SU-DHL-6 (cell line): Measurements from ENCODE around the gene CSK.

ENCODE experiments used
- H2AFZ ChIP-seq: fragments of 200-600 bp; sonication (generic); 2 replicates; pipeline ENCODE4 v1.6.1; 2014; ENCODE audit warnings: low read depth, mild to moderate bottlenecking, moderate library complexity, mixed read lengths, antibody characterized with exemption, low read length; ENCODE audit not compliant: severe bottlenecking
- H3F3A ChIP-seq: fragments of 200-600 bp; shearing (Covaris generic); 2 replicates; pipeline ENCODE4 v1.6.0; 2016; ENCODE audit warnings: antibody characterized with exemption, mild to moderate bottlenecking; ENCODE audit not compliant: insufficient read depth
- H3K27ac ChIP-seq: fragments of 200-600 bp; sonication (generic); 2 replicates; pipeline ENCODE4 v1.5.1; 2016; ENCODE audit warnings: low read depth, mild to moderate bottlenecking, low read length, moderate library complexity, mixed read lengths
- H3K27me3 ChIP-seq: fragments of 200-600 bp; sonication (generic), shearing (Covaris generic); 2 replicates; pipeline ENCODE4 v1.6.0; 2014; ENCODE audit warnings: mild to moderate bottlenecking, low read length
- H3K36me3 ChIP-seq: fragments of 200-600 bp; sonication (generic); 2 replicates; pipeline ENCODE4 v1.6.1; 2014; ENCODE audit warnings: mild to moderate bottlenecking, low read length, mixed read lengths
- H3K4me2 ChIP-seq: fragments of 300-600, 200-600 bp; shearing (Covaris generic), sonication (generic); 2 replicates; pipeline ENCODE4 v1.6.0; 2014; ENCODE audit warnings: low read length, low read depth, mild to moderate bottlenecking; ENCODE audit not compliant: poor library complexity, severe bottlenecking
- H3K4me3 ChIP-seq: fragments of 200-600 bp; sonication (generic); 2 replicates; pipeline ENCODE4 v1.5.1; 2014; ENCODE audit warnings: antibody characterized with exemption, low read length, mild to moderate bottlenecking, mixed read lengths; ENCODE audit not compliant: insufficient read depth, poor library complexity, severe bottlenecking
- H3K79me2 ChIP-seq: fragments of 200-600 bp; sonication (generic); 2 replicates; pipeline ENCODE4 v1.6.1; 2014; ENCODE audit warnings: mild to moderate bottlenecking, low read length, moderate library complexity; ENCODE audit not compliant: insufficient read depth
- H3K9ac ChIP-seq: fragments of 200-600 bp; sonication (generic); 2 replicates; pipeline ENCODE4 v1.7.0; 2014; ENCODE audit warnings: mild to moderate bottlenecking, low read length
- H3K9me2 ChIP-seq: fragments of 200-600 bp; sonication (generic); replicated peaks from 2 replicates; pipeline ENCODE4 v1.6.1; 2014; ENCODE audit warnings: low read length; ENCODE audit not compliant: insufficient read depth
- H3K9me3 ChIP-seq: fragments of 200-600 bp; sonication (generic); 2 replicates; pipeline ENCODE4 v1.6.1; 2014; ENCODE audit warnings: low read length, mixed read lengths; ENCODE audit not compliant: insufficient read depth
- H4K20me1 ChIP-seq: fragments of 200-600 bp; sonication (generic); 2 replicates; pipeline ENCODE4 v1.6.1; 2014; ENCODE audit warnings: low read depth, mild to moderate bottlenecking, antibody characterized with exemption, low read length, moderate library complexity, mixed read lengths
- EZH2phosphoT487 ChIP-seq: fragments of 200-600 bp; sonication (generic), shearing (Covaris generic); conservative IDR thresholded peaks from 2 replicates; pipeline ENCODE4 v1.6.1; 2018; ENCODE audit warnings: mild to moderate bottlenecking, antibody characterized with exemption, low read length, moderate library complexity, mixed read lengths
- TF ChIP-seq, protein P1 (sequence below): fragments of 200-600 bp; sonication (generic); IDR thresholded peaks from one replicate; pipeline ENCODE4 v1.5.1; 2017; ENCODE audit warnings: antibody characterized with exemption, mild to moderate bottlenecking, low read length, moderate library complexity; ENCODE audit not compliant: insufficient read depth, poor library complexity, severe bottlenecking

Gene CSK

DNA sequence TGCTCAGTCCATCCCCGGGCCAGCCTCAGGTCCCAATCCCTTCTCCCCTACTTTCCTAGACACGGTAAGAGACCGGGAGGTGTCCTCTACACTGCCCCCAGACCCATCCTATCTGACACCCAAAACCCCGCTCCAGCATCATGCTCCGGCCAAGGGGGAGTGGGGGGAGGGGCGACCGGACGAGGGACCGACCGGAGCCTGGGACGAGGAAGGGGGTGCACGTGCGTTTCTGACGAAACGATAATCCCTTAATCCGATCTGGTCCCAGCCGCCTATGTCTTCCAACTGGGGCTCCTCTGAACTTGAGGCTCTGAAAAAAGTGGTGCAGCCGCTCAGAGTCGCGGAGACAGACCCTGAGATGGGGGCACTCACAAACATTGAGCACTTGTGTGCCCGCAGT lies 45.0 kb downstream of the CSK start:
- no peaks in the 10 kb centered on the region for H3K27me3 ChIP-seq
- H4K20me1 ChIP-seq: no peaks in the 10 kb centered on the region
- H2AFZ ChIP-seq: no peak overlapping the region
- no peak overlapping the region for H3K27ac ChIP-seq
- H3K4me2 ChIP-seq: no peak overlapping the region
- no peak for TF ChIP-seq EZH2phosphoT487
- TF ChIP-seq, protein P1, sequence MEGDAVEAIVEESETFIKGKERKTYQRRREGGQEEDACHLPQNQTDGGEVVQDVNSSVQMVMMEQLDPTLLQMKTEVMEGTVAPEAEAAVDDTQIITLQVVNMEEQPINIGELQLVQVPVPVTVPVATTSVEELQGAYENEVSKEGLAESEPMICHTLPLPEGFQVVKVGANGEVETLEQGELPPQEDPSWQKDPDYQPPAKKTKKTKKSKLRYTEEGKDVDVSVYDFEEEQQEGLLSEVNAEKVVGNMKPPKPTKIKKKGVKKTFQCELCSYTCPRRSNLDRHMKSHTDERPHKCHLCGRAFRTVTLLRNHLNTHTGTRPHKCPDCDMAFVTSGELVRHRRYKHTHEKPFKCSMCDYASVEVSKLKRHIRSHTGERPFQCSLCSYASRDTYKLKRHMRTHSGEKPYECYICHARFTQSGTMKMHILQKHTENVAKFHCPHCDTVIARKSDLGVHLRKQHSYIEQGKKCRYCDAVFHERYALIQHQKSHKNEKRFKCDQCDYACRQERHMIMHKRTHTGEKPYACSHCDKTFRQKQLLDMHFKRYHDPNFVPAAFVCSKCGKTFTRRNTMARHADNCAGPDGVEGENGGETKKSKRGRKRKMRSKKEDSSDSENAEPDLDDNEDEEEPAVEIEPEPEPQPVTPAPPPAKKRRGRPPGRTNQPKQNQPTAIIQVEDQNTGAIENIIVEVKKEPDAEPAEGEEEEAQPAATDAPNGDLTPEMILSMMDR: no peak
- H3K79me2 ChIP-seq: no peaks in the 10 kb centered on the region
- no peaks in the 10 kb centered on the region for H3K36me3 ChIP-seq
- no peak overlapping the region for H3K9ac ChIP-seq
- no peaks in the 10 kb centered on the region for H3K9me2 ChIP-seq
- no peak overlapping the region for H3K4me3 ChIP-seq
- H3F3A ChIP-seq: no peaks in the 10 kb centered on the region
- H3K9me3 ChIP-seq: no peaks in the 10 kb centered on the region

DNA sequence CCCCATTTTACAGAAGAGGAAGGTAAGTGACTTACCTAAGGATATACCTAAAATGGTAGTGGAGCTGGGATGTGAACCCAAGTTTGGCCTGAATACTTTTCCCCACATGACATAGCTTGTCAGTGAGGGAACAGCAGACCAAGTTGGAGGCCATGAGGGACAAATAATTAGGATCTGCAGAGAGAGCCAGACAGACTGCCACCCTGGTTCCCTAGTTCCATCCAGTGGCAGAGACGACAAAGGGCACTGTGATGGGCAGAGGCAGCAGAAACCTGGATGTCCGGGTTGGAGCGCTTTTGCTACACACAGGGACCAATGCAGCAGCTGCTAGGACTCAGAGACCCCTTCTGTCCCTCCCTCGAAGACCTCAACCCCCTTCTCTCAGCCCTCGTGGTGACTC lies 45.7 kb downstream of the CSK start:
- Histone ChIP-seq H4K20me1 (no peaks in the 10 kb centered on the region), H3K27me3 (no peaks in the 10 kb centered on the region), H3K36me3 (no peaks in the 10 kb centered on the region), H3K27ac (no peak overlapping the region), H2AFZ (no peak overlapping the region), H3K9me3 (no peaks in the 10 kb centered on the region), H3K9me2 (no peaks in the 10 kb centered on the region), H3K9ac (no peak overlapping the region), H3F3A (no peaks in the 10 kb centered on the region), H3K4me2 (no peak overlapping the region), H3K79me2 (no peaks in the 10 kb centered on the region), H3K4me3 (no peak overlapping the region)
- TF ChIP-seq, protein P1: no peak
- TF ChIP-seq EZH2phosphoT487: no peak

DNA sequence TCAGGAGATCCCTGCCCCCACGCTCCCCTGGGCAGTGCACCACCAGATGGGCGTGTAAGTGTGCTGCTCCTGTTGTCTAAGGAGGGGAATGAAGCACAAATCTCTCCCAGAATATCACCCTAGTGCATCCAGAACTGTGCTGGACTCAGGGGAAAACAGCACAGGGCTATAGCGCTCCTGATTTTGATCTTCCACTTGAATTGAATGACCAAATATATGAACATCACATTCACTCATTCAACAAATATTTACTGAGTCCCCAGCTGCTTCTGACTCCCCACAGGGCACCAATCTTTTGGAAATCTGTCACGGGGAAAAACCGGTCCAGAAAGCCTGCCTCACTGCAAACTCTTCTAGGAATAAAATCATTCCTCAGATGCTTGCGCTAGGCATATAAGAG lies 47.0 kb downstream of the CSK start:
- Histone ChIP-seq H3K27ac (no peak overlapping the region), H3K9ac (no peak overlapping the region), H3K9me3 (no peaks in the 10 kb centered on the region), H3F3A (no peaks in the 10 kb centered on the region), H3K4me2 (no peak overlapping the region), H3K9me2 (no peaks in the 10 kb centered on the region), H3K36me3 (no peaks in the 10 kb centered on the region), H3K27me3 (no peaks in the 10 kb centered on the region), H4K20me1 (no peaks in the 10 kb centered on the region), H2AFZ (no peak overlapping the region), H3K4me3 (no peak overlapping the region), H3K79me2 (no peaks in the 10 kb centered on the region)
- no peak for TF ChIP-seq EZH2phosphoT487
- TF ChIP-seq, protein P1: no peak
